HG03575 (cell line): ENCODE data around the gene TUBGCP3.

Experiments used
- ATAC-seq: cut with Tn5 transposase; IDR thresholded peaks from one replicate; pipeline ENCODE4 v1.9.1; 2021; ENCODE audit not compliant: unreplicated experiment, insufficient number of reproducible peaks, low FRiP score; ENCODE audit errors: extremely low read depth

The TUBGCP3 gene

GRCh38 chr13:112619730-112620631, 32.0 kb upstream of the TUBGCP3 start:
- no peak for ATAC-seq

GRCh38 chr13:112618501-112618900, 30.5 kb upstream of the TUBGCP3 start:
- ATAC-seq = no peak

- no peak for ATAC-seq
These were observed 29.9 kb upstream of the TUBGCP3 start for GRCh38 chr13:112617754-112618375.

GRCh38 chr13:112616586-112617362, 28.8 kb upstream of the TUBGCP3 start:
- ATAC-seq = no peak

- ATAC-seq = no peak
These were observed 27.4 kb upstream of the TUBGCP3 start for GRCh38 chr13:112615391-112615790.

GRCh38 chr13:112614835-112615234, 26.9 kb upstream of the TUBGCP3 start:
- no peak for ATAC-seq

- no peak for ATAC-seq
These were observed 20.3 kb upstream of the TUBGCP3 start for GRCh38 chr13:112608212-112608611.

- no peak for ATAC-seq
These were observed 18.4 kb upstream of the TUBGCP3 start for GRCh38 chr13:112606109-112607001.

GRCh38 chr13:112605531-112605990, 17.6 kb upstream of the TUBGCP3 start:
- ATAC-seq = no peak

- ATAC-seq = no peak
These were observed 15.8 kb upstream of the TUBGCP3 start for GRCh38 chr13:112603641-112604225.

- ATAC-seq = no peak
These were observed 14.2 kb upstream of the TUBGCP3 start for GRCh38 chr13:112602189-112602588.

GRCh38 chr13:112601371-112601770, 13.4 kb upstream of the TUBGCP3 start:
- ATAC-seq = no peak

- no peak for ATAC-seq
These were observed 8.3 kb upstream of the TUBGCP3 start for GRCh38 chr13:112596235-112596634.

- no peak for ATAC-seq
These were observed 4.7 kb upstream of the TUBGCP3 start for GRCh38 chr13:112592647-112593046.

GRCh38 chr13:112592181-112592580, 4.2 kb upstream of the TUBGCP3 start:
- ATAC-seq = no peak

- ATAC-seq = no peak
These were observed 741 bp upstream of the TUBGCP3 start for GRCh38 chr13:112588490-112589297.

- ATAC-seq = no peak
These were observed 665 bp downstream of the TUBGCP3 start for GRCh38 chr13:112587212-112587763.
